Hepatocyte (in vitro differentiated cells): ENCODE data around the gene CTAGE8. TPM values are rescaled to one million over a fixed set of nuclear protein-coding genes. Genes with fewer than 3 reads are reported as not detected.
"Not testable (repeated sequence)": the region's sequence is repeated elsewhere in the genome, so short reads cannot be mapped to it uniquely, and the experiment has no call there.

Experiments
- DNase-seq: peaks from one replicate; pipeline ENCODE4 v3.0.0-alpha.2; 2016; ENCODE audit warnings: low spot score
- H2AFZ ChIP-seq: fragments of 200-600 bp; sonication (generic); 2 replicates; pipeline ENCODE4 v1.6.0; 2016; ENCODE audit warnings: antibody characterized with exemption, mild to moderate bottlenecking
- H3K27ac ChIP-seq: fragments of 200-600 bp; sonication (generic); 2 replicates; pipeline ENCODE4 v1.5.1; 2016; ENCODE audit warnings: mild to moderate bottlenecking
- H3K27me3 ChIP-seq: fragments of 200-600 bp; sonication (generic); 2 replicates; pipeline ENCODE4 v1.6.1; 2016
- H3K36me3 ChIP-seq: fragments of 200-600 bp; sonication (generic); replicated peaks from 2 replicates; pipeline ENCODE4 v1.5.1; 2016; ENCODE audit warnings: low read depth; ENCODE audit not compliant: insufficient read depth
- H3K4me1 ChIP-seq: fragments of 200-600 bp; sonication (generic); 2 replicates; pipeline ENCODE4 v1.5.1; 2016; ENCODE audit warnings: mild to moderate bottlenecking, moderate library complexity; ENCODE audit not compliant: insufficient read depth
- H3K4me2 ChIP-seq: fragments of 200-600 bp; sonication (generic); 2 replicates; pipeline ENCODE4 v1.6.0; 2016
- H3K4me3 ChIP-seq: fragments of 200-600 bp; sonication (generic); 2 replicates; pipeline ENCODE4 v1.5.1; 2016; ENCODE audit warnings: mild to moderate bottlenecking
- H3K79me2 ChIP-seq: fragments of 200-600 bp; sonication (generic); 2 replicates; pipeline ENCODE4 v1.6.0; 2017; ENCODE audit warnings: mild to moderate bottlenecking
- H3K9me2 ChIP-seq: fragments of 200-600 bp; sonication (generic); replicated peaks from 2 replicates; pipeline ENCODE4 v1.6.0; 2017; ENCODE audit warnings: mild to moderate bottlenecking; ENCODE audit not compliant: insufficient read depth
- H3K9me3 ChIP-seq: fragments of 200-600 bp; sonication (generic); 2 replicates; pipeline ENCODE4 v1.5.1; 2016; ENCODE audit warnings: low read depth, mild to moderate bottlenecking
- H4K20me1 ChIP-seq: fragments of 200-600 bp; sonication (generic); 2 replicates; pipeline ENCODE4 v1.6.0; 2016; ENCODE audit warnings: mild to moderate bottlenecking; ENCODE audit not compliant: insufficient read depth, poor library complexity, severe bottlenecking
- WGBS: methylation state at CpG from one replicate; pipeline ENCODE4 v1.1.6; 2016; ENCODE audit warnings: low lambda C conversion rate; ENCODE audit errors: missing lambda C conversion rate; 5-methylcytosine and 5-hydroxymethylcytosine counted together
- polyA plus RNA-seq: library from polyadenylated mRNA; unstranded; fragments of >200 nt; fragmentation: Nextera tagmentation; extraction: Ambion mirVana; gene quantifications from 2 replicates; pipeline ENCODE4 v1.2.1, GENCODE V29; 2016
- total RNA-seq: library from RNA; depleted of rRNA; stranded (reverse); fragments of >200 nt; gene quantifications from 2 replicates; pipeline ENCODE4 v1.2.3, GENCODE V29; 2014

CTAGE8 gene, protein sequence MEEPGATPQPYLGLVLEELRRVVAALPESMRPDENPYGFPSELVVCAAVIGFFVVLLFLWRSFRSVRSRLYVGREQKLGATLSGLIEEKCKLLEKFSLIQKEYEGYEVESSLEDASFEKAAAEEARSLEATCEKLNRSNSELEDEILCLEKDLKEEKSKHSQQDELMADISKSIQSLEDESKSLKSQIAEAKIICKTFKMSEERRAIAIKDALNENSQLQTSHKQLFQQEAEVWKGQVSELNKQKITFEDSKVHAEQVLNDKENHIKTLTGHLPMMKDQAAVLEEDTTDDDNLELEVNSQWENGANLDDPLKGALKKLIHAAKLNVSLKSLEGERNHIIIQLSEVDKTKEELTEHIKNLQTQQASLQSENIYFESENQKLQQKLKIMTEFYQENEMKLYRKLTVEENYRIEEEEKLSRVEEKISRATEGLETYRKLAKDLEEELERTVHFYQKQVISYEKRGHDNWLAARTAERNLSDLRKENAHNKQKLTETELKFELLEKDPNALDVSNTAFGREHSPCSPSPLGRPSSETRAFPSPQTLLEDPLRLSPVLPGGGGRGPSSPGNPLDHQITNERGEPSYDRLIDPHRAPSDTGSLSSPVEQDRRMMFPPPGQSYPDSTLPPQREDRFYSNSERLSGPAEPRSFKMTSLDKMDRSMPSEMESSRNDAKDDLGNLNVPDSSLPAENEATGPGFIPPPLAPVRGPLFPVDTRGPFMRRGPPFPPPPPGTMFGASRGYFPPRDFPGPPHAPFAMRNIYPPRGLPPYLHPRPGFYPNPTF
- total RNA-seq, result 2.5 and 5.2 TPM in 2 replicates
- polyA plus RNA-seq, result 2.8 and 3.6 TPM in 2 replicates

GRCh38 chr7:144269188-144269587 is at the start of gene CTAGE8:
Gene CTAGE8 (minus strand): TSS chr7:144269288. CDS start chr7:144269250, 38 bp downstream.
- not testable (repeated sequence) for H3K4me2 ChIP-seq, H3K27ac ChIP-seq, H4K20me1 ChIP-seq, DNase-seq, H3K79me2 ChIP-seq, H3K36me3 ChIP-seq, H3K9me2 ChIP-seq, H3K9me3 ChIP-seq, H3K4me1 ChIP-seq, H3K27me3 ChIP-seq, H2AFZ ChIP-seq, H3K4me3 ChIP-seq
- WGBS, result no CpG with 5 or more reads among the region's 19 CpGs

DNA sequence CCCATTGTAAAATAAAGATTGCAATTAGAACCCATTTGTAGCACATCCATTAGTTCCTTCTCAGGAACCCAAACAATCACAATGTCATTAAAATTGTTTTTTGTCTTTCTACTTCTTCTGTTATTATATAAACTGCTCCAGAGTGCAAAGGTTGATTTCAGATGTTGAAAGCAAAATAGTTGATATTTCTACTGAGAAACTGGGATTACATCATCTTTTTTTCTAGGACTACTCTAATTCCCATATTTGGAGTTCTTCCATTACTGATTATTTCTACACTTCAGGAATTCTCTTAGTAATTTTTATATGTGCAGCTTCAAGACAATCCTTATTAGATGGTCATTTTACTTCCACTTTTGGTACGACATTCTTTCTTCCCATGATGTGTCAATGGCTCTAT is 48.4 kb upstream of the CTAGE8 start:
- not testable (repeated sequence) for H3K36me3 ChIP-seq, H3K4me2 ChIP-seq, H3K9me2 ChIP-seq, H3K4me1 ChIP-seq, H3K9me3 ChIP-seq, H3K27me3 ChIP-seq, DNase-seq, H3K4me3 ChIP-seq, H4K20me1 ChIP-seq, H3K27ac ChIP-seq, H3K79me2 ChIP-seq, H2AFZ ChIP-seq
- WGBS, result no CpG with 5 or more reads among the region's 1 CpG

- H3K27ac ChIP-seq, result not testable (repeated sequence)
Observed at GRCh38 chr7:144311872-144312469, 42.9 kb upstream of the CTAGE8 start, which contains the start of gene OR2A1. Gene OR2A1 (plus strand): TSS chr7:144312419. CDS start chr7:144318125, 5,706 bp downstream.

DNA sequence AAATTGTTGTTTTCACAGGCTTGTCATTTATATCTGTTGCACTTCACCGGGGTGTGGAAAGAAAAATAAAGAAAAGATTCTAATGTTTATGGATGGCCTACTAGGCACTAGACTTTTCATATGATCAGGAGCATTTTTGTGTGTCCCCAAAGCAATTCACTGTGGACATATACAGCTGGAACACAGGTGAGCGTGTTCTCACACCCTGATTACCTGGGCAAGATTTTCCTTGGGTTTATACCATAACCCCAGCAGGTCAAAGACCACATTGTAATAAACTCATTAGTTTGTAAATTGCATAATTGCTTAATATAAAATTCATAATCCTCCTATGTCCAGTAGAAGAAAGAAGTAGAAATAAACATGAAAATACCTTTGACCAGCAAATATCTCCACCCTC is 42.1 kb upstream of the CTAGE8 start:
- not testable (repeated sequence) for DNase-seq, H3K36me3 ChIP-seq, H3K27ac ChIP-seq, H3K9me2 ChIP-seq, H3K79me2 ChIP-seq, H3K4me1 ChIP-seq, H4K20me1 ChIP-seq, H3K4me3 ChIP-seq, H3K9me3 ChIP-seq, H2AFZ ChIP-seq, H3K4me2 ChIP-seq, H3K27me3 ChIP-seq
- WGBS, result no CpG with 5 or more reads among the region's 2 CpGs

More at GRCh38 chr7:144311872-144312469, 42.9 kb upstream of the CTAGE8 start, which contains the start of gene OR2A1:
- H3K9me3 ChIP-seq, DNase-seq, H3K27me3 ChIP-seq, H3K4me2 ChIP-seq, H3K36me3 ChIP-seq, H3K4me3 ChIP-seq, H3K4me1 ChIP-seq, H2AFZ ChIP-seq, H4K20me1 ChIP-seq, H3K79me2 ChIP-seq, H3K9me2 ChIP-seq: not testable (repeated sequence)
- WGBS, result no CpG with 5 or more reads among the region's 2 CpGs

DNA sequence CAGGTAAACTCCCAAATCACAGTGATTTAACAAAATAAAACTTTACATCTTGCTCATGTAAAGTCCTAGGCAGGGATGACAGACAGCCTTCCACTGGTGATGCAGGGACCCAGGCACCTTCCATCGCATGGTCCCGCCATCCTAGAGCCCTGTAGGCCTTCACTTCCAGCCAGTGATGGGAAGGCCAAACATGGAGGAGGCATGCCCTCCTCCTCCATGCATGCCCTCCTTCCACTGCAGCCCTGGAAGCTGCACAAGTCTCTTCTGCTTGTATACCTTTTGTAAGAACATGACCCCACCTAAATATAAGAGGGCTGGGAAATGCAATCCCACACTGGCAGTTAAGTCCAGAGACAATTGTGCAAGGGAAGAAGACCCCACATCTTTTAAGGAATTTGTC is 40.6 kb upstream of the CTAGE8 start:
- not testable (repeated sequence) for H3K4me3 ChIP-seq, H3K4me1 ChIP-seq, H2AFZ ChIP-seq, H4K20me1 ChIP-seq, H3K36me3 ChIP-seq, H3K27me3 ChIP-seq, H3K9me2 ChIP-seq, H3K4me2 ChIP-seq, H3K9me3 ChIP-seq, DNase-seq, H3K79me2 ChIP-seq, H3K27ac ChIP-seq
- no CpG with 5 or more reads among the region's 2 CpGs for WGBS

DNA sequence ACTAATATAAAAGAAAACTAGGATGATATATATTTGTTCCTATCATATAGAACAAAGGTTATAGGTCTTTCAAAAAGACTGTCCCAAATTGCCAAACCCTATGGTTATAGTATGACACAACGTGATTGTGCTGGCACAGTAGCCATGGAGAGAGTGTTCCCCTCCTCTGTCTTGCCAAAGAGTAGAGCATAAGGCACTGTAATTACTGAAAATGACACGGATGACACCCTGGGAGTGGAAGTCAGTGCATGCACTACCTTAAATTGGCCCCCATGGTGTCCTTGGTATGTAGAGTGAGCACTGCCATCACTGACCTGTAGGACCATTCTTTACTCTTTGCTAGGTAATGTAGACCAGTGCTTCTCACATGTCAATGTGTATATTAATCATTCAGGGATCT is 36.1 kb upstream of the CTAGE8 start:
- H3K9me3 ChIP-seq, H3K4me1 ChIP-seq, H2AFZ ChIP-seq, H3K79me2 ChIP-seq, H3K4me3 ChIP-seq, H3K27ac ChIP-seq, H4K20me1 ChIP-seq, H3K9me2 ChIP-seq, DNase-seq, H3K4me2 ChIP-seq, H3K27me3 ChIP-seq, H3K36me3 ChIP-seq: not testable (repeated sequence)
- WGBS, result no CpG with 5 or more reads among the region's 2 CpGs

- H3K27me3 ChIP-seq, H3K9me3 ChIP-seq, H3K4me1 ChIP-seq, H4K20me1 ChIP-seq, H3K4me2 ChIP-seq, DNase-seq, H3K9me2 ChIP-seq, H3K4me3 ChIP-seq, H3K79me2 ChIP-seq, H3K27ac ChIP-seq, H3K36me3 ChIP-seq, H2AFZ ChIP-seq: not testable (repeated sequence)
- no CpG with 5 or more reads among the region's 5 CpGs for WGBS
Observed at GRCh38 chr7:144303607-144304006, 34.5 kb upstream of the CTAGE8 start.

DNA sequence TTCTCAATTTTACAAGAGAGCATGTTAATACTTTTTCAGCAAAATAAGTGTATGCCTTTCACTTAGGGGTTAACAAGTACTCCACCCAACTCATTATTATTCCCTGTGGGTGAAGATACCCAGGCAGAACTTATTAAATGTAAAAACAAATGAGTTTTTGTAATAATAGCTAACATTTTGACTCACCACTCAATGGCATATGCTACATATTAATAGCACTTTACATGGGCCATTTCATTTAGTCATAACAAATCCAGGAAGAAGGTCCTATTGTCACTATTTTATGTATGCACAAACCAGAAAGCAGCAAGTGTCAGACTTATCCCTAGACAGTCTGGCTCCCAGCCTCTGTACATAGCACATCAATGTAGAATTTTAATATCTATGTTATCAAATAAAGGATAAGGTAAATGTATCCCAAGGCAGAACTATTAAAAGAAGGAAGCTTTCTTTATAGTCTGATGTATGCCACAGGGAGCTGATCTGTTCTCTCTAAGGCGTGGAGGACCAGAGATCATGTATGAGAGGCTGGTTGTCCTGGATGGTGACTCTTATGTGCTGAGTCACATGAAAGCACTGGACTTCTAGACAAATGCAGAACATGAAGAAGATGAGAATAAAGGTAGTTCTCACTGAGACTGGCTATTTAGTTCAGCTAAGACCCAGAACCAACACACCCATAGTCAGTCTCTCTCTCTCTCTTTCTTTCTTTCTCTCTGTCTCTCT is 33.7 kb upstream of the CTAGE8 start:
- not testable (repeated sequence) for H3K4me1 ChIP-seq, H3K79me2 ChIP-seq, H3K4me3 ChIP-seq, H3K36me3 ChIP-seq, H3K9me3 ChIP-seq, DNase-seq, H3K27me3 ChIP-seq, H3K27ac ChIP-seq, H3K9me2 ChIP-seq, H3K4me2 ChIP-seq, H2AFZ ChIP-seq, H4K20me1 ChIP-seq
- no CpG with 5 or more reads among the region's 1 CpG for WGBS
